ENCODE data around the gene LAMTOR4.

GRCh38 chr7:100118388-100119071 is 30.2 kb upstream of the LAMTOR4 start:
- TF ChIP-seq CTCF (optimal IDR thresholded peaks at IDR 0.05 in 1 of 3, IDR thresholded peaks at IDR 0.05 in 1 of 3, conservative IDR thresholded peaks at IDR 0.05 in 1 of 3; ENCODE audit: extremely low read depth in 1 of 3, insufficient read depth in 2 of 3, low read length in 3 of 3), result no peak
- no peak for TF ChIP-seq EZH2 (IDR thresholded peaks at IDR 0.05; ENCODE audit: low read length)

Measured in keratinocyte (primary cell).